ENCODE measurements around the gene KCNIP4.

DNA sequence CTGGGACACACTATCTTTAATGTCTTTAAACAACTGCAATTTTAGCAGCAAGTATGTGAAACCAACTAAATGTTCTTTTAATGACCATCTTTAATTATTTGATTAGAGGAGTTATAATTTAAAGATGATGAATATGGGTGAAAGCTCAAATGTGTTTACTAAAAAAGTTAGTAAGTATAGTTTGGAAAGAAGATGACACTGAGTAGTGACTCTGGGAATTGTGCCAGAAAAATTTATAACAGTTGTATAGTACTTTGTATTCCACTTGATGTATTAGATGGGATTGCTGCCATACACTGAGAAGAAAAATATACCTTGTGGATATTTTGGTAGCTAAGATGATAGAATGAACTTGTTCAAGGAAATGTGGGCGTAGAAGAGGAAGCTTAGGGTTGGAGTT lies 1267.8 kb downstream of the KCNIP4 start:
- no peak for TF ChIP-seq YY1 (IDR thresholded peaks at IDR 0.05; ENCODE audit: low read depth, low read length)
- no peak for TF ChIP-seq POLR2A (IDR thresholded peaks at IDR 0.05; ENCODE audit: low read depth, low read length)
- TF ChIP-seq TAF1 (IDR thresholded peaks at IDR 0.05; ENCODE audit: borderline replicate concordance, low read depth, low read length): no peak
- TF ChIP-seq CEBPB (IDR thresholded peaks at IDR 0.05; ENCODE audit: borderline replicate concordance in 1 of 2, low read depth in 2 of 2, low read length in 2 of 2): no peak
- no peak for TF ChIP-seq IRF4 (IDR thresholded peaks at IDR 0.05; ENCODE audit: low read depth, low read length)
- TF ChIP-seq MYC (IDR thresholded peaks at IDR 0.05; ENCODE audit: insufficient read depth, insufficient read length, insufficient replicate concordance, low read length, severe bottlenecking): no peak
- no peak for TF ChIP-seq EP300 (IDR thresholded peaks at IDR 0.05; ENCODE audit: borderline replicate concordance in 1 of 2, control insufficient read depth in 1 of 2, low read depth in 2 of 2, low read length in 2 of 2)
- TF ChIP-seq MXI1 (IDR thresholded peaks at IDR 0.05; ENCODE audit: low read depth, low read length): no peak
- no peak for TF ChIP-seq SIX5 (IDR thresholded peaks at IDR 0.05; ENCODE audit: low read depth, low read length, severe bottlenecking)
- no peak for TF ChIP-seq CBFB (IDR thresholded peaks at IDR 0.05; ENCODE audit: low read depth)
- no peak for TF ChIP-seq CTCF (IDR thresholded peaks at IDR 0.05 in 2 of 3, conservative IDR thresholded peaks at IDR 0.05 in 1 of 3; ENCODE audit: control insufficient read depth in 2 of 3, extremely low read depth in 1 of 3, insufficient read depth in 1 of 3, low read depth in 3 of 3, low read length in 3 of 3)
- TF ChIP-seq CHD2 (IDR thresholded peaks at IDR 0.05; ENCODE audit: borderline replicate concordance, low read depth, low read length): no peak
- TF ChIP-seq BACH1 (IDR thresholded peaks at IDR 0.05; ENCODE audit: borderline replicate concordance): no peak
- no peak for TF ChIP-seq POLR2AphosphoS5 (IDR thresholded peaks at IDR 0.05; ENCODE audit: low read length)

Measured in GM12878 (cell line).